Astrocyte (in vitro differentiated cells and primary cell): ENCODE measurements around the gene DNAAF8. TPM values are rescaled to one million over a fixed set of nuclear protein-coding genes. Genes with fewer than 3 reads are reported as not detected.

ENCODE experiments used
- DNase-seq: peaks from one replicate; pipeline ENCODE4 v3.0.0-alpha.2; 2010; ENCODE audit warnings: low read depth
- FAIRE-seq: peaks from 2 replicates; lab custom pipeline; 2011; peaks lifted over from hg19 to GRCh38; lab: Jason Lieb, UNC
- H2AFZ ChIP-seq: 2 replicates; pipeline ENCODE4 v1.6.0; 2012; ENCODE audit warnings: low read depth, low read length, inconsistent platforms
- H3K27ac ChIP-seq: 2 replicates; pipeline ENCODE4 v1.5.1; 2011; ENCODE audit warnings: low read depth, low read length, inconsistent platforms
- H3K27me3 ChIP-seq: 2 replicates; pipeline ENCODE4 v1.6.0; 2011; ENCODE audit warnings: low read length, inconsistent platforms; ENCODE audit not compliant: insufficient read depth
- H3K36me3 ChIP-seq: 2 replicates; pipeline ENCODE4 v1.5.1; 2011; ENCODE audit warnings: low read length, inconsistent platforms; ENCODE audit not compliant: insufficient read depth
- H3K4me1 ChIP-seq: 2 replicates; pipeline ENCODE4 v1.5.1; 2011; ENCODE audit warnings: low read length, inconsistent platforms; ENCODE audit not compliant: insufficient read depth
- H3K4me2 ChIP-seq: 2 replicates; pipeline ENCODE4 v1.6.0; 2012; ENCODE audit warnings: low read length, inconsistent platforms
- H3K4me3 ChIP-seq: 2 replicates; pipeline ENCODE4 v1.5.1; 2011; ENCODE audit warnings: low read depth, mild to moderate bottlenecking, low read length, inconsistent platforms; ENCODE audit not compliant: insufficient read depth
- H3K79me2 ChIP-seq: 2 replicates; pipeline ENCODE4 v1.6.0; 2012; ENCODE audit warnings: mild to moderate bottlenecking, low read length, inconsistent platforms; ENCODE audit not compliant: insufficient read depth
- H3K9ac ChIP-seq: 2 replicates; pipeline ENCODE4 v1.6.0; 2012; ENCODE audit warnings: mild to moderate bottlenecking, low read length, inconsistent platforms
- H3K9me3 ChIP-seq: 2 replicates; pipeline ENCODE4 v1.5.1; 2012; ENCODE audit warnings: low read depth, mild to moderate bottlenecking, low read length, inconsistent platforms; ENCODE audit not compliant: insufficient read depth
- H4K20me1 ChIP-seq: 2 replicates; pipeline ENCODE4 v1.6.0; 2012; ENCODE audit warnings: low read length, inconsistent platforms; ENCODE audit not compliant: insufficient read depth
- H3K27ac Mint-ChIP-seq: one replicate; pipeline ENCODE4 v1.8.0; 2021; ENCODE audit warnings: mild to moderate bottlenecking, mixed read lengths; ENCODE audit not compliant: unreplicated experiment
- H3K27me3 Mint-ChIP-seq: one replicate; pipeline ENCODE4 v1.8.0; 2021; ENCODE audit warnings: low read depth, mixed read lengths; ENCODE audit not compliant: unreplicated experiment
- H3K36me3 Mint-ChIP-seq: one replicate; pipeline ENCODE4 v1.8.0; 2021; ENCODE audit warnings: low read depth, mixed read lengths; ENCODE audit not compliant: unreplicated experiment
- H3K4me1 Mint-ChIP-seq: one replicate; pipeline ENCODE4 v1.8.0; 2021; ENCODE audit warnings: low read depth, mixed read lengths; ENCODE audit not compliant: unreplicated experiment
- H3K4me3 Mint-ChIP-seq: one replicate; pipeline ENCODE4 v1.8.0; 2021; ENCODE audit warnings: mild to moderate bottlenecking, moderate library complexity, mixed read lengths; ENCODE audit not compliant: unreplicated experiment
- H3K9me3 Mint-ChIP-seq: one replicate; pipeline ENCODE4 v1.8.0; 2021; ENCODE audit warnings: mild to moderate bottlenecking, mixed read lengths; ENCODE audit not compliant: unreplicated experiment
- EZH2 ChIP-seq: IDR thresholded peaks from 2 replicates; pipeline ENCODE4 v1.6.1; 2012; ENCODE audit warnings: mild to moderate bottlenecking, low read length, inconsistent platforms; ENCODE audit not compliant: insufficient read depth
- total RNA-seq: library from RNA; stranded (reverse); gene quantifications from 2 replicates; pipeline ENCODE4 v1.2.1, GENCODE V29; 2021
- TF ChIP-seq, protein P1 (sequence below): IDR thresholded peaks from 2 replicates; pipeline ENCODE4 v1.5.1; 2011; ENCODE audit warnings: low read depth, mild to moderate bottlenecking, inconsistent platforms, low read length, moderate library complexity; ENCODE audit not compliant: insufficient read depth

Gene DNAAF8
- total RNA-seq, 1 donor from 2014 or later: 2.7 TPM

GRCh38 chr16:4743226-4743878 lies 9.0 kb downstream of the DNAAF8 start:
- TF ChIP-seq, protein P1, sequence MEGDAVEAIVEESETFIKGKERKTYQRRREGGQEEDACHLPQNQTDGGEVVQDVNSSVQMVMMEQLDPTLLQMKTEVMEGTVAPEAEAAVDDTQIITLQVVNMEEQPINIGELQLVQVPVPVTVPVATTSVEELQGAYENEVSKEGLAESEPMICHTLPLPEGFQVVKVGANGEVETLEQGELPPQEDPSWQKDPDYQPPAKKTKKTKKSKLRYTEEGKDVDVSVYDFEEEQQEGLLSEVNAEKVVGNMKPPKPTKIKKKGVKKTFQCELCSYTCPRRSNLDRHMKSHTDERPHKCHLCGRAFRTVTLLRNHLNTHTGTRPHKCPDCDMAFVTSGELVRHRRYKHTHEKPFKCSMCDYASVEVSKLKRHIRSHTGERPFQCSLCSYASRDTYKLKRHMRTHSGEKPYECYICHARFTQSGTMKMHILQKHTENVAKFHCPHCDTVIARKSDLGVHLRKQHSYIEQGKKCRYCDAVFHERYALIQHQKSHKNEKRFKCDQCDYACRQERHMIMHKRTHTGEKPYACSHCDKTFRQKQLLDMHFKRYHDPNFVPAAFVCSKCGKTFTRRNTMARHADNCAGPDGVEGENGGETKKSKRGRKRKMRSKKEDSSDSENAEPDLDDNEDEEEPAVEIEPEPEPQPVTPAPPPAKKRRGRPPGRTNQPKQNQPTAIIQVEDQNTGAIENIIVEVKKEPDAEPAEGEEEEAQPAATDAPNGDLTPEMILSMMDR: no peak
- no peak for TF ChIP-seq EZH2
- no peak for DNase-seq
- H3K4me3 ChIP-seq: no peak overlapping the region
- Mint-ChIP-seq H3K4me1 (no peaks in the 10 kb centered on the region), H3K9me3 (no peaks in the 10 kb centered on the region), H3K27ac (peak overlapping the region; percentile 41), H3K27me3 (no peaks in the 10 kb centered on the region), H3K4me3 (peak overlapping the region; percentile 45), H3K36me3 (no peaks in the 10 kb centered on the region)
- FAIRE-seq: no peak
- no peaks in the 10 kb centered on the region for H3K4me1 ChIP-seq
- peak overlapping the region; percentile 19 for H3K4me2 ChIP-seq
- H3K79me2 ChIP-seq: no peaks in the 10 kb centered on the region
- H3K36me3 ChIP-seq: no peaks in the 10 kb centered on the region
- H3K9me3 ChIP-seq: no peaks in the 10 kb centered on the region
- H3K27me3 ChIP-seq: no peaks in the 10 kb centered on the region
- H3K9ac ChIP-seq: no peak overlapping the region
- no peak overlapping the region for H2AFZ ChIP-seq
- no peaks in the 10 kb centered on the region for H4K20me1 ChIP-seq
- no peak overlapping the region for H3K27ac ChIP-seq

DNA sequence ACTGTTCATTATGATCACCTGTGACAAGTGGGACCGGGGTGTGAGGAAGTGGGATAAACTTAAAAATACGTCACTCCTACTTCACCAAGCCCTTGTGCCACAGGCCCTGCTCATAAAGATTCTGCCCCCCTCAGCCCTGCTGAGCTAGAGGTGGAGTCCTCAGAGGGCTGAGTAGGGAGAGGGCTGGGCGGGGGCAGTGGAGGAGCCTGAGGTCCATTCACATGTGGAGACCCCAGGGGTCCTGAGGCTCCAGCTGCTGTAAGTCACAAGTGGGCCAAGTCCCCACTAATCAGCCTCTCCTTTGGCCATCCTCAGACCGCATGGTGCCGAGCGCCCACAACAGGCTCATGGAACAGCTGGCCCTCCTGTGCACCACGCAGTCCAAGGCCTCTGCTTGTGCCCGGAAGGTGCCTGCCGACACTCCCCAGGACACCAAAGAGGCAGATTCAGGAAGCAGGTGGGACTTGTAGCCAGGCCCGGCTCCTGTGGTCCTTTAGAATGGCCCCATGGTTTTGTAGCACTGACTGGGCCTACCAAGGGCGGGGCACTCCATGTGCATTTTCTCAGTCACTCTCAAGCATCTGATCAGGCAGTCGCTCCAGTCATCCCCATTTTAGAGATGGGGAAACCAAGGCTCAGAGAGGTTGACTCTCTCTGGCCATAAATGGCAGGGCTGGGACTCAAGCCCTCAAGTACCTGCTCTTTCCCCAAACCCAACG lies 10.4 kb downstream of the DNAAF8 start:
- Histone ChIP-seq H3K9me3 (no peaks in the 10 kb centered on the region), H4K20me1 (no peaks in the 10 kb centered on the region), H3K4me2 (no peak overlapping the region), H3K36me3 (no peaks in the 10 kb centered on the region), H3K4me1 (no peaks in the 10 kb centered on the region), H2AFZ (no peak overlapping the region), H3K79me2 (no peaks in the 10 kb centered on the region), H3K27ac (no peak overlapping the region), H3K9ac (no peak overlapping the region), H3K4me3 (no peak overlapping the region), H3K27me3 (no peaks in the 10 kb centered on the region)
- Mint-ChIP-seq H3K27ac (no peak overlapping the region), H3K9me3 (no peaks in the 10 kb centered on the region), H3K27me3 (no peaks in the 10 kb centered on the region), H3K4me1 (no peaks in the 10 kb centered on the region), H3K36me3 (no peaks in the 10 kb centered on the region), H3K4me3 (no peak overlapping the region)
- no peak for TF ChIP-seq EZH2
- DNase-seq: no peak
- FAIRE-seq: no peak

DNA sequence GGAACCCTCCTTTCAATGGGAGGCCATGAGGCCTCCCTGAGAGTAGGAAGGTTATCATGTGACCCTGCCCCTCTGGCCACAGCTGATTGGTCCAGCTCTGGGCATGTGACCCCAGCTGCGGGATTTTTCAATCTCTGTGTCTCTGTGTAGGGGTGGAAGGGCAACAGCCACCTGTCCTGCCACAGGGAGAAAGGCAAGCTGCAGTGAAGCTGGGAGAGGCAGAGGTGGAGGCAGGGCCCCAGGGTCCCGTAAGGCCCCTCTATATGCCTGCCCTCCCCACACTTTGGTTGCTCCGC lies 10.9 kb downstream of the DNAAF8 start:
- H3K27me3 Mint-ChIP-seq: no peaks in the 10 kb centered on the region
- H3K79me2 ChIP-seq: no peaks in the 10 kb centered on the region
- no peaks in the 10 kb centered on the region for H4K20me1 ChIP-seq
- no peak overlapping the region for H3K27ac ChIP-seq
- H2AFZ ChIP-seq: no peak overlapping the region
- no peak overlapping the region for H3K9ac ChIP-seq
- no peaks in the 10 kb centered on the region for H3K9me3 Mint-ChIP-seq
- H3K27me3 ChIP-seq: no peaks in the 10 kb centered on the region
- H3K4me2 ChIP-seq: no peak overlapping the region
- H3K9me3 ChIP-seq: no peaks in the 10 kb centered on the region
- H3K36me3 ChIP-seq: no peaks in the 10 kb centered on the region
- no peaks in the 10 kb centered on the region for H3K4me1 Mint-ChIP-seq
- DNase-seq: no peak
- H3K27ac Mint-ChIP-seq: no peak overlapping the region
- TF ChIP-seq, protein P1: no peak
- no peak for TF ChIP-seq EZH2
- no peaks in the 10 kb centered on the region for H3K4me1 ChIP-seq
- no peak overlapping the region for H3K4me3 ChIP-seq
- no peak overlapping the region for H3K4me3 Mint-ChIP-seq
- no peak for FAIRE-seq
- no peaks in the 10 kb centered on the region for H3K36me3 Mint-ChIP-seq
